Stomach (tissue), 9 donors: ENCODE results near the gene RPS3. TPM values are rescaled to one million over a fixed set of nuclear protein-coding genes. Genes with fewer than 3 reads are reported as not detected.
A peak's percentile ranks its signal among the peaks of the same experiment; 100 is the strongest.
"Not testable (repeated sequence)": the region's sequence is repeated elsewhere in the genome, so short reads cannot be mapped to it uniquely, and the experiment has no call there.

Experiments
- DNase-seq, 2 donors: peaks; one replicate each; pipeline versions ENCODE4 v3.0.0 to v3.0.0-alpha.2; 2013 to 2019
- H3K27ac ChIP-seq, 5 donors: fragments of 200-600 bp in 4 of 5; sonication (generic) in 4 of 5; one replicate each; pipeline ENCODE4 v1.5.1; 2013 to 2019; ENCODE audit warnings: mild to moderate bottlenecking in 1 of 5, moderate library complexity in 1 of 5
- H3K27me3 ChIP-seq, 3 donors: fragments of 200-600 bp; sonication (generic); one replicate each; pipeline ENCODE4 v1.5.1; 2017 to 2019; ENCODE audit warnings: mixed run types in 1 of 3
- H3K36me3 ChIP-seq, 4 donors: fragments of 200-600 bp; sonication (generic); 1 replicate in 3 of 4; 2 replicates in 1 of 4; pipeline ENCODE4 v1.5.1; 2016 to 2019
- H3K4me1 ChIP-seq, 4 donors: fragments of 200-600 bp; sonication (generic); one replicate each; pipeline ENCODE4 v1.5.1; 2016 to 2019
- H3K4me3 ChIP-seq, 4 donors: fragments of 200-600 bp; sonication (generic) in 3 of 4; one replicate each; pipeline ENCODE4 v1.5.1; 2016 to 2019; ENCODE audit warnings: mild to moderate bottlenecking in 1 of 4
- H3K9me3 ChIP-seq, 4 donors: fragments of 200-600 bp; sonication (generic); one replicate each; pipeline ENCODE4 v1.5.1; 2016 to 2019
- EP300 ChIP-seq: sonication (generic); formaldehyde crosslinking; IDR thresholded peaks from one replicate; pipeline ENCODE4 v1.6.1; 2017; ENCODE audit warnings: antibody characterized with exemption
- POLR2A ChIP-seq, 4 donors: fragments of 450-650 bp; IDR thresholded peaks; one replicate each; pipeline ENCODE4 v1.6.1; 2016; ENCODE audit warnings: antibody characterized with exemption in 4 of 4, control low read depth in 2 of 4, mild to moderate bottlenecking in 1 of 4, moderate library complexity in 1 of 4
- POLR2AphosphoS5 ChIP-seq, 3 donors: sonication (generic); formaldehyde crosslinking; IDR thresholded peaks; one replicate each; pipeline ENCODE4 v1.6.1; 2016; ENCODE audit warnings: antibody characterized with exemption in 3 of 3
- WGBS, 5 donors: extraction: QIAGEN DNeasy Blood & Tissue Kit in 3 of 5; methylation state at CpG; one replicate each; pipeline versions ENCODE4 v1.1.5 to v1.1.7; 2013 to 2018; 5-methylcytosine and 5-hydroxymethylcytosine counted together
- intact Hi-C: fragments of 100-400 bp; cut with DNase I; formaldehyde crosslinking; loops from one replicate; pipeline ENCODE4 v1.15.1; 2023; ENCODE audit warnings: low total_unique reads
- polyA plus RNA-seq, 3 donors: library from polyadenylated mRNA; stranded (reverse); fragments of 200-250 nt; gene quantifications; one replicate each; pipeline ENCODE4 v1.2.3, GENCODE V29; 2013
- total RNA-seq, 5 donors: library from RNA; depleted of rRNA; stranded (reverse); fragments of >200 nt; gene quantifications; one replicate each; pipeline versions ENCODE4 v1.1.0 to v1.2.3, GENCODE V29; 2014 to 2016
- TF ChIP-seq, protein P1 (sequence below), 7 experiments: fragments of 450-650 bp in 4 of 7; fragments of 200-600 bp in 3 of 7; sonication (generic) in 3 of 7; IDR thresholded peaks; one replicate each; pipeline ENCODE4 v1.5.1; 2016 to 2019; ENCODE audit warnings: antibody characterized with exemption in 7 of 7, control low read depth in 2 of 7, mild to moderate bottlenecking in 1 of 7
- donor health status: healthy with polysubstance abuse.
- donor health status: Bipolar disorder and iron deficiency.
- donor health status: healthy.

Gene RPS3
- total and polyA plus RNA-seq, 8 donors: 607 to 3,770 (median 1,532) TPM

DNA sequence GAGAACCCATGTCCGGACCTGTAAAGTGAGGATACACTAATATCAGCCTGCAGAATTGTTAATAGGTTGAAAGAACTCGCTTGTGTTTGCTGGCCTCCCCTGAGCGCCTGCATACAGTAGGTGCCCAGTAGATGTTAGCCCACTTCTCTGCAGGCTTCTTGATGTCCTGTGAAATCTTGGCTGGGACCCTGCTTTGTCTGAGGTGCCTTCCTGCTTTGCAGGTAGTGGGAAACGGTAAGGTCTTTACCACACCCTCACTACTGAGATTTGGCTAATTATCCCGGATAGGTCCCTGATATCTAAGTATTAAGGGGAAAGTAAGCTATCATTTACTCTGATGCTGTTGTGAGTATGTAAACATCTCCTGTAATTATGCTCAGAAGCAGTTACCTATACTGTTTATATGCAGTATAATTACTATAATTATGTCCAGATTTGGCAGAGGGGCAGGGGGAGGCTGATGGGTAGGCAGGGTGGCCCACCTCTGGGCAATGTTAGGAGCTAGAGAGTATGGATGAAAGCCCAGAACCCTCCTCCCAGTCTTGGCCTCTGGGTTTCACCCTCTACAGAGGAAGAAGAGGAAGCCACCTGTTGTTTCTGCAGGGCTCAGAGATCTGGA is 46.6 kb upstream of the RPS3 start:
- Histone ChIP-seq H3K27me3 (no peaks in the 10 kb centered on the region), H3K4me1 (peaks cover 40 to 54% (median 50%) of the 10 kb centered on the region in 4 donors), H3K4me3 (peak overlapping the region; percentile 66 to 92 (median 76)), H3K27ac (peak overlapping the region; percentile 95 to 98 (median 97)), H3K9me3 (no peaks in the 10 kb centered on the region), H3K36me3 (no peaks in the 10 kb centered on the region)
- intact Hi-C loops: no loop called here
- DNase-seq: no peak
- WGBS, 5 donors: 18 to 28% (median 25%) methylated on average over 5 of the region's 5 CpGs
- TF ChIP-seq POLR2A (IDR thresholded peaks at IDR 0.05) (no peak), POLR2AphosphoS5 (IDR thresholded peaks at IDR 0.05) (no peak), EP300 (no peak)
- TF ChIP-seq, protein P1, sequence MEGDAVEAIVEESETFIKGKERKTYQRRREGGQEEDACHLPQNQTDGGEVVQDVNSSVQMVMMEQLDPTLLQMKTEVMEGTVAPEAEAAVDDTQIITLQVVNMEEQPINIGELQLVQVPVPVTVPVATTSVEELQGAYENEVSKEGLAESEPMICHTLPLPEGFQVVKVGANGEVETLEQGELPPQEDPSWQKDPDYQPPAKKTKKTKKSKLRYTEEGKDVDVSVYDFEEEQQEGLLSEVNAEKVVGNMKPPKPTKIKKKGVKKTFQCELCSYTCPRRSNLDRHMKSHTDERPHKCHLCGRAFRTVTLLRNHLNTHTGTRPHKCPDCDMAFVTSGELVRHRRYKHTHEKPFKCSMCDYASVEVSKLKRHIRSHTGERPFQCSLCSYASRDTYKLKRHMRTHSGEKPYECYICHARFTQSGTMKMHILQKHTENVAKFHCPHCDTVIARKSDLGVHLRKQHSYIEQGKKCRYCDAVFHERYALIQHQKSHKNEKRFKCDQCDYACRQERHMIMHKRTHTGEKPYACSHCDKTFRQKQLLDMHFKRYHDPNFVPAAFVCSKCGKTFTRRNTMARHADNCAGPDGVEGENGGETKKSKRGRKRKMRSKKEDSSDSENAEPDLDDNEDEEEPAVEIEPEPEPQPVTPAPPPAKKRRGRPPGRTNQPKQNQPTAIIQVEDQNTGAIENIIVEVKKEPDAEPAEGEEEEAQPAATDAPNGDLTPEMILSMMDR (IDR thresholded peaks at IDR 0.05): peak in 1 of 7 experiments; percentile 3

DNA sequence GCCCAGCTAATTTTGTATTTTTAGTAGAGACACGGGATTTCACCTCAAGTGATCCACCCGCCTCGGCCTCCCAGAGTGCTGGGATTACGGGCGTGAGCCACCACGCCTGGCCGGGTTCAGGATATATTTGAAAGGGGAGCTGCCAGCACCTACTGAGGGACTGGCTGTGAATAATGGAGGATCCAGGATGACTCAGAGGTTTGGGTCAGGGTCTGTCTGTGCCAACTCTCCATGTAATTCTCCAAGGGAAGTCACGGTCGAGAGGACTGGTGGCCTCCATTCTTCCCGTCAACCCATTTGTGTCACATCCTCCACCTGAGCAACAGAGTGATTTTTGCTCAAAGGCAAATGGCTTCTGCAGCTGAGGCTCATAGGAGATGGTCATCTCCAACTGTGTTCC is 44.3 kb upstream of the RPS3 start:
- TF ChIP-seq POLR2AphosphoS5 (IDR thresholded peaks at IDR 0.05): no peak
- no peak for TF ChIP-seq EP300
- no peak for TF ChIP-seq POLR2A (IDR thresholded peaks at IDR 0.05)
- TF ChIP-seq, protein P1 (IDR thresholded peaks at IDR 0.05): no peak
- Histone ChIP-seq H3K4me3 (no peak overlapping the region), H3K4me1 (peaks cover 17 to 31% (median 26%) of the 10 kb centered on the region in 4 donors), H3K27ac (no peak overlapping the region), H3K36me3 (no peaks in the 10 kb centered on the region), H3K27me3 (no peaks in the 10 kb centered on the region), H3K9me3 (no peaks in the 10 kb centered on the region)
- DNase-seq: no peak
- intact Hi-C loops: no loop called here
- WGBS, 5 donors: 86 to 90% (median 87%) methylated on average over 10 of the region's 10 CpGs

DNA sequence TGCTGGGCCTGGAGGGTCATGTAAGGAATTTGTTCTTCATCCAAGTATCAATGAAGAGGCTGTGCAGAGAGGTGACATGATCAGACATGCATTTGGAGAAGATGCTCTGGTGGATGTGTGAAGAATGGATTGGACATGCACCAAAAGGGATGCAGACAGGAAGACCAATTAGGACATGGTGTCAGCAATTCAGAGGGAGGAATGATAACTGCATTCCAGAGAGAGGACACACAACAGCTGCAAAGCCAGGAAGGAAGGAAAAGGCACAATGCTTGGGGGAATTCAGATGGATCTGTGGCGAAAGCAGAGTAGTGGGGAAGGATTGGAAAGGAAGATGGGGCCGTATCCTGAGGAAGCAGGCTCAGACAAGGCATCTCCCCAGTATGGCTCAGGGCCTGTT is 42.7 kb upstream of the RPS3 start:
- TF ChIP-seq POLR2A (IDR thresholded peaks at IDR 0.05): no peak
- no peak for DNase-seq
- Histone ChIP-seq H3K9me3 (no peaks in the 10 kb centered on the region), H3K4me3 (no peak overlapping the region), H3K4me1 (peaks cover 10 to 17% (median 17%) of the 10 kb centered on the region in 4 donors), H3K27ac (no peak overlapping the region), H3K36me3 (no peaks in the 10 kb centered on the region), H3K27me3 (no peaks in the 10 kb centered on the region)
- intact Hi-C loops: no loop called here
- WGBS, 5 donors: 82 to 89% (median 87%) methylated on average over 2 of the region's 2 CpGs

DNA sequence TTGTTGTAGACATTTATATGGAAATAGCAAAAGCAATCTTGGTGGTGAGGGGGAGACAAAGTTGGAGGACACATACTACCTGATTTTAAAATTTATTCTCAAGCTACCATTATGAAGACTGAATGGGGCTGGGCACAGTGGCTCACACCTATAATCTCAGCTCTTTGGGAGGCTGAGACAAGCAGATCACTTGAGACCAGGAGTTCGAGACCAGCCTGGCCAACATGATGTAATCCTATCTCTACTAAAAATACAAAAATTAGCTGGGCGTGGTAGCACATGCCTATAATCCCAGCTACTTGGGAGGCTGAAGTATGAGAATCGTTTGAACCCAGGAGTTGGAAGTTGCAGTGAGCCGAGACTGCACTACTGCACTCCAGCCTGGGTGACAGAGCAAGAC is 37.0 kb upstream of the RPS3 start:
- H3K27me3 ChIP-seq, H3K9me3 ChIP-seq, H3K36me3 ChIP-seq, DNase-seq, H3K4me3 ChIP-seq, H3K27ac ChIP-seq, intact Hi-C loops: not testable (repeated sequence)
- peaks cover 9 to 20% (median 13%) of the 10 kb centered on the region in 4 donors for H3K4me1 ChIP-seq
- WGBS, 5 donors: 69 to 86% (median 74%) methylated on average over 4 of the region's 4 CpGs

DNA sequence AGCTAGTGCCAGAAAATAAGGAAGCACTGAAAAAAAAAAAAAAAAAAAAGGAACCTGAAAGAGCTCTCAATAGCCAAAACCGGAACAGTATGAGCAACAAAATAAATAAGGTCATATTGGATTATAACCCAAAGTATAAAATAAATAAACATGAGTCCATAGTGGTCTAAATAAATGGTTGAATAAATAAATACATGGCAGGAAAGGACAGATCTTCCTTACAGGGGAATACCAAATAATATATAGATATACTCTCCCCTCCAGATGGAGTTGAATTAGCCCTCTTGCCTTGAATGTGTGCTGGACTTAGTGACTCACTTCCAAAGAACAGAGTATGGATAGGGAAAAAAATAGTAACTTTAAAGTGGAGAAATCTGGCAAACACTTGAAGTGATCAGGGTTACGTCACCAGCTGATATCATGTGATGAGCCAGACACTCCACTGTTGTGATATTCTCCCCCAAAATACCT is 33.6 kb upstream of the RPS3 start:
- Histone ChIP-seq H3K4me3 (no peak overlapping the region), H3K27me3 (no peaks in the 10 kb centered on the region), H3K36me3 (no peaks in the 10 kb centered on the region), H3K4me1 (peaks cover 15 to 36% (median 24%) of the 10 kb centered on the region in 4 donors), H3K9me3 (no peaks in the 10 kb centered on the region), H3K27ac (peak overlapping the region in 4 of 5 donors; percentile 48 to 69 (median 62))
- no peak for TF ChIP-seq POLR2AphosphoS5 (IDR thresholded peaks at IDR 0.05)
- TF ChIP-seq, protein P1 (IDR thresholded peaks at IDR 0.05): no peak
- no peak for TF ChIP-seq POLR2A (IDR thresholded peaks at IDR 0.05)
- TF ChIP-seq EP300: no peak
- DNase-seq: peak in 1 of 2 donors; percentile 19
- 36 to 57% (median 43%) methylated on average over 2 of the region's 2 CpGs for WGBS, 5 donors
- intact Hi-C loops: no loop called here
